Progenitor cell of endocrine pancreas (in vitro differentiated cells): ENCODE results near the gene ABHD1. TPM values are rescaled to one million over a fixed set of nuclear protein-coding genes. Genes with fewer than 3 reads are reported as not detected.
"Not testable (repeated sequence)": the region's sequence is repeated elsewhere in the genome, so short reads cannot be mapped to it uniquely, and the experiment has no call there.

ENCODE experiments used
- DNase-seq: peaks from one replicate; pipeline ENCODE4 v3.0.0; 2021; ENCODE audit warnings: low spot score; ENCODE audit not compliant: unreplicated experiment
- H3K27ac Mint-ChIP-seq: 2 replicates; pipeline ENCODE4 v1.8.0; 2021; ENCODE audit warnings: mild to moderate bottlenecking, moderate library complexity, mixed read lengths
- H3K27me3 Mint-ChIP-seq: 2 replicates; pipeline ENCODE4 v1.8.0; 2021; ENCODE audit warnings: mixed read lengths
- H3K36me3 Mint-ChIP-seq: 2 replicates; pipeline ENCODE4 v1.8.0; 2022; ENCODE audit warnings: mixed read lengths; ENCODE audit not compliant: insufficient read depth
- H3K4me1 Mint-ChIP-seq: 2 replicates; pipeline ENCODE4 v1.8.0; 2021; ENCODE audit warnings: low read depth, mixed read lengths
- H3K4me3 Mint-ChIP-seq: 2 replicates; pipeline ENCODE4 v1.8.0; 2021; ENCODE audit warnings: low read depth, mild to moderate bottlenecking, moderate library complexity, mixed read lengths
- H3K9me3 Mint-ChIP-seq: 2 replicates; pipeline ENCODE4 v1.8.0; 2021; ENCODE audit warnings: low read depth, mixed read lengths
- long read RNA-seq: library from polyadenylated mRNA; unstranded; transcript quantifications from one replicate; pipeline ENCODE4 v2.0.0, GENCODE V29; 2020
- total RNA-seq: library from RNA; stranded (reverse); gene quantifications from 2 replicates; pipeline ENCODE4 v1.2.1, GENCODE V29; 2021
- TF ChIP-seq, protein P1 (sequence below): fragments of 200-600 bp; sonication (generic); IDR thresholded peaks from one replicate; pipeline ENCODE4 v1.5.0; 2021; ENCODE audit warnings: antibody characterized with exemption, mild to moderate bottlenecking; ENCODE audit not compliant: unreplicated experiment

The ABHD1 gene
- 0.31 and 0.34 TPM in 2 replicates for total RNA-seq
- long read RNA-seq, result 0 reads

DNA sequence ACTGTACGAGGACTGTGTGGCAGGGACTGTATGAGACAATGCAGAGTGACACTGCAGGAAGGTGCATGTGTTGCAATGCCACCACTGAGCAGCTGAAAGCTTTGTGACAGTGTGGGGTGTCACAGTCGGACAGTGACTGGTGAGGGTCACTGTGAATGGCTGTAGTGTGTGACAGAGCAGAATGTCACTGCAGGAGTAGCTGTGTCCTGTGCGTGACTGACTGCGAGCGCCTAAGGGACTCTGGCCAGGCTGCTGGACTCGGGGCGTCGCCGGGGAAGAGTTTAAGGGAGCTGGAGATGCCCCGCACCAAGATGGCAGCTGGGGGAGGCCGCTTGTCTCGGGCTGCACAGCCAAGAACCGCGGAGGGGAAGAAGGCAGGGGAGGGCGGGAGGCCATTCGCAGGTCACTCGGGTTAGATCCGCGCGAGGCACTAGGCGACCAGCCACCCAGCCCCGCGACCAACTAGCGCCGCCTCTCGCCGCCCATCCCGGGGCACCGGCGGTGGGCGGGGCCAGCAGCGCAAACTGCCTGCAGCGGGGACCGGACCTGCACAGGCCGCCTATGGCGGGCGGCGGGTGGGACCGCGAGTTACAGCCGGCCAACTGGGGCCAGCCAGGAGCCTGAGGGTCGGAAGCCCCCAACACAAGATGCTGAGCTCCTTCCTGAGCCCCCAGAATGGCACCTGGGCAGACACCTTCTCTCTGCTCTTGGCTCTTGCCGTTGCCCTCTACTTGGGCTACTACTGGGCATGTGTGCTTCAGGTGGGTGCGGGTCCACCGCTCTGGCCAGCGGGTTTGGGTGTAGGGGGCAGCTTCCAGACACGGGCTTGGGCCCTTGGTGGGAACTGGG, at the start of gene ABHD1:
Gene ABHD1, plus strand, starts transcription at position 514 of the 849 bp plus-strand sequence. Its CDS starts 134 bp downstream, at position 648.
- Mint-ChIP-seq H3K4me1 (peaks cover 10% of the 10 kb centered on the region), H3K27ac (peak within 1 kb of the TSS; percentile 58), H3K4me3 (peak within 1 kb of the TSS; percentile 82), H3K9me3 (no peaks in the 10 kb centered on the region), H3K27me3 (peaks cover 64% of the 10 kb centered on the region), H3K36me3 (no peaks in the 10 kb centered on the region)
- peak; percentile 33 for DNase-seq
- TF ChIP-seq, protein P1, sequence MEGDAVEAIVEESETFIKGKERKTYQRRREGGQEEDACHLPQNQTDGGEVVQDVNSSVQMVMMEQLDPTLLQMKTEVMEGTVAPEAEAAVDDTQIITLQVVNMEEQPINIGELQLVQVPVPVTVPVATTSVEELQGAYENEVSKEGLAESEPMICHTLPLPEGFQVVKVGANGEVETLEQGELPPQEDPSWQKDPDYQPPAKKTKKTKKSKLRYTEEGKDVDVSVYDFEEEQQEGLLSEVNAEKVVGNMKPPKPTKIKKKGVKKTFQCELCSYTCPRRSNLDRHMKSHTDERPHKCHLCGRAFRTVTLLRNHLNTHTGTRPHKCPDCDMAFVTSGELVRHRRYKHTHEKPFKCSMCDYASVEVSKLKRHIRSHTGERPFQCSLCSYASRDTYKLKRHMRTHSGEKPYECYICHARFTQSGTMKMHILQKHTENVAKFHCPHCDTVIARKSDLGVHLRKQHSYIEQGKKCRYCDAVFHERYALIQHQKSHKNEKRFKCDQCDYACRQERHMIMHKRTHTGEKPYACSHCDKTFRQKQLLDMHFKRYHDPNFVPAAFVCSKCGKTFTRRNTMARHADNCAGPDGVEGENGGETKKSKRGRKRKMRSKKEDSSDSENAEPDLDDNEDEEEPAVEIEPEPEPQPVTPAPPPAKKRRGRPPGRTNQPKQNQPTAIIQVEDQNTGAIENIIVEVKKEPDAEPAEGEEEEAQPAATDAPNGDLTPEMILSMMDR, result no peak

DNA sequence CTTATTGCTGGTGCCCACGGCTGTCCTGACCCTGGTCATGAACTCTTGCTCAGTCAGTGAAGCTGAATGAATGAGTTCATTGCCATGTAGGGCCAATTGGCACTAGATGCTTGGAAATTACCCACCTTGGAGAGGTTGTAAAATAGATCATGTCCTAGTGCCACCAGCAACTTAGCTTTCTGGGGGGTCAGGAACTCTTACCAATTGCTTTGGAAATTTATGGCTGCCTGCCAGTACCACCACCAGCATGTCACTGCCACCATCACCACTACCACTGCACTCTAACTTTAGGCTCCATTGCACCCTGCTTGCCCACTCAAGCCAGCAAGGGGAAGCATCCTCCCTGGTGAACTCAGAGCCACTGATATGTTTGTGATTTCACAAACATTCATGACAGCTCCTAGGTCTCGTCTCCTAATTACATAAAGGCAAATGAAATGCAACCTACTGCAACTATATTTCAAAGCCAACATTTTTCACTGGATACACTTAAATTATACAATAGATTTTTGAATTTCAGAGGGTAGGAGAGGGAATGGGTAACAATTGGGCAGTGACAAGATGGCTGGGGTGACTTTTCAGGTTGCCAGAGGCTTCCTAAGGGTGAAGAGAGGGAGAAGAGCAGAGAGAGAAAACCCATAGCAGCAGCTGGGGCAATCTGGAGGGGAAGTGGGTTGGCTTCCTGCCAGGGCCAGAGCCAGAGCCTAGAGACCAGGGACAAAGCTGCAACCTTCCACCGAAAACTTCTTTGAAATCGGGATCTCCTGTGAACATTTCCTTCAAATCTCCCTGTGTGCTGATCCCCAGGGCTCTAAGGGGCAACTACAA, 48.7 kb upstream of the ABHD1 start:
- TF ChIP-seq, protein P1, result no peak
- H3K27ac Mint-ChIP-seq, result no peak overlapping the region

DNA sequence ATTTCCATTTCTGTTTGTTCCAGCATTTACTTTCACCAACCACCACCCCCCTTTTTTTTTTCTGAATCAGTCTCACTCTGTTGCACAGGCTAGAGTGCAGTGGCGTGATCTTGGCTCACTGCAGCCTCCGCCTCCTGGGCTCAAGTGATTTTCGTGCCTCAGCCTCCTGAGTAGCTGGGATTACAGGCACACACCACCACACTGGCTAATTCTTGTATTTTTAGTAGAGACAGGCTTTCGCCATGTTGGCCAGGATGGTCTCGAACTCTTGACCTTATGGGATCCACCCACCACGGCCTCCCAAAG, 48.1 kb upstream of the ABHD1 start:
- H3K27me3 Mint-ChIP-seq, result peaks cover 30% of the 10 kb centered on the region
- not testable (repeated sequence) for H3K36me3 Mint-ChIP-seq, H3K27ac Mint-ChIP-seq, H3K4me3 Mint-ChIP-seq, H3K9me3 Mint-ChIP-seq, H3K4me1 Mint-ChIP-seq, DNase-seq

More for the DNA sequence above, 48.7 kb upstream of the ABHD1 start:
- Mint-ChIP-seq H3K4me1 (peaks cover 10% of the 10 kb centered on the region), H3K36me3 (no peaks in the 10 kb centered on the region), H3K27me3 (peaks cover 30% of the 10 kb centered on the region), H3K4me3 (no peak overlapping the region), H3K9me3 (no peaks in the 10 kb centered on the region)
- no peak for DNase-seq

DNA sequence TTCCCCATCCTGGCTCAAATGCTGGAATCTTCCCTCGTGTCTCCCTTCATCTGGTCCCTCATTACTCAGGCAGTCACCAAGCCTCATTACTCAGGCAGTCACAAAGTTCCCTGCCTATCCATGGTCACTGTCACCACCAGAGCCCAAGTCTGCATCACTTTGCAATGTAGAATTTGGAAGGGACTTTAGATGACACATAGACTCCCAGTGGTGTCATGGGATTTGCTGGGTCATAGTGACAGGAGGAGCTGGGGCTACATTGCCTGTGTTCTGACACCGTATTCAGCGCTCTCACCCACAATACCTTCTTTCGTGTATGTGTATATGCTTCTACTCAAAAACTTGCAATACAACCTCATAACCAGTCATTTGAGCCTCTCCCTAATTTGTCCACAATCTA, 47.3 kb upstream of the ABHD1 start:
- H3K27ac Mint-ChIP-seq, result no peak overlapping the region
- no peaks in the 10 kb centered on the region for H3K9me3 Mint-ChIP-seq
- TF ChIP-seq, protein P1, result no peak
- no peak overlapping the region for H3K4me3 Mint-ChIP-seq
- H3K4me1 Mint-ChIP-seq, result peaks cover 4% of the 10 kb centered on the region
- peaks cover 30% of the 10 kb centered on the region for H3K27me3 Mint-ChIP-seq
- H3K36me3 Mint-ChIP-seq, result no peaks in the 10 kb centered on the region
- DNase-seq, result no peak

DNA sequence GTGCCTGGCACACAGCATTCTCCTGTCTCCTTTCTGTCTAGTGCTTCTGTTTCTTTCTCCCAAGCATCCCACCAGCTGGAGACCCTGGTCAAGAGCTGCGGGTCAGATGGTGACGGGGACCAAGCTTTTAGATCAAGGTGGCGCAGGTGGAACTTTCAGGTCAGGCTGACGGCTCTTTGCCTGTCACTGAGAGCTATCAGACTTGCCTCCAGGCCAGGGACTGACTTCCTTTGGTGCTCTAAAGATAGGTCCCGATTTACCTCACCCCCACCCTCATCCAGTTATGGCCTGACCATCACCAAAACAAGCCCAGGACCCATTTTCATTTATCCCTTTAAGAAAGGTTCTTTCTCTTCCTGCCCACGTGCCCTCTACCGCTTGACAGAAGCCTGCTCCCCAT, 46.4 kb upstream of the ABHD1 start:
- no peak overlapping the region for H3K4me3 Mint-ChIP-seq
- peaks cover 6% of the 10 kb centered on the region for H3K4me1 Mint-ChIP-seq
- H3K27ac Mint-ChIP-seq, result no peak overlapping the region
- H3K9me3 Mint-ChIP-seq, result no peaks in the 10 kb centered on the region
- H3K36me3 Mint-ChIP-seq, result no peaks in the 10 kb centered on the region
- DNase-seq, result no peak
- TF ChIP-seq, protein P1, result no peak
- H3K27me3 Mint-ChIP-seq, result peaks cover 30% of the 10 kb centered on the region
